Lower leg skin (tissue), 4 donors: ENCODE data around the gene GJA5. TPM values are rescaled to one million over a fixed set of nuclear protein-coding genes. Genes with fewer than 3 reads are reported as not detected.

ENCODE experiments used
- DNase-seq, 2 donors: peaks; one replicate each; pipeline ENCODE4 v3.0.0-alpha.2; 2019; ENCODE audit warnings: low spot score in 2 of 2
- H3K4me3 ChIP-seq: fragments of 200-600 bp; sonication (generic); 2 replicates; pipeline ENCODE4 v1.5.1; 2017; ENCODE audit warnings: mild to moderate bottlenecking, low read depth; ENCODE audit not compliant: poor library complexity, severe bottlenecking
- POLR2A ChIP-seq, 2 donors: fragments of 450-650 bp; IDR thresholded peaks; one replicate each; pipeline ENCODE4 v1.6.1; 2016 to 2017; ENCODE audit warnings: antibody characterized with exemption in 2 of 2, mild to moderate bottlenecking in 1 of 2, moderate library complexity in 1 of 2
- WGBS, 2 donors: methylation state at CpG; one replicate each; pipeline ENCODE4 v1.1.5; 2018; 5-methylcytosine and 5-hydroxymethylcytosine counted together
- intact Hi-C: fragments of 100-400 bp; cut with DNase I; formaldehyde crosslinking; loops from one replicate; pipeline ENCODE4 v1.15.0; 2023; ENCODE audit warnings: low total_unique reads
- total RNA-seq, 4 donors: library from RNA; depleted of rRNA; stranded (reverse); fragments of >200 nt; gene quantifications; one replicate each; pipeline ENCODE4 v1.1.0, GENCODE V29; 2016
- TF ChIP-seq, protein P1 (sequence below), 3 donors: fragments of 450-650 bp; IDR thresholded peaks; one replicate each; pipeline ENCODE4 v1.5.1; 2016; ENCODE audit warnings: antibody characterized with exemption in 3 of 3, mild to moderate bottlenecking in 3 of 3, moderate library complexity in 2 of 3

Gene GJA5
- total RNA-seq, 4 donors from 2014 or later: 2.0 to 6.6 (median 3.5) TPM

DNA sequence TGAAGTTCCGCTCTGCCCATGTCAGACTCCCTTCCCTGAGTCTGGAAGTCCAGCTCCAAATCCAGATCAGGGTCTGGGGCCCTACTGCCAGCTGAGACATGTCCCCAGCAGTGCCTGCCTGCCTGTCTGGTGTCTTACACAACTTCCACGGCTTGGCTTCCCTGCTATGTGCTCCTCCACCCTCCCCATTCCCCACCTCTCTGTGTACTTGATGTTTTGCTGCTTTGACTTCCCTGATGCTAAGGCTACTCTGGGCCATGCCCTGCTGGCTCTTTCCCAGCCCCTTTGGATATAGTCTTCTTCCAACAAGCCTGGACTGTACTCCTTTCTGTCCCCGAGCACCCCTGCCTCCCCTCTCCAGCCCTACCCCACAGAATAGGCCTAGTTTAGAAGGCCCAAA lies 7.3 kb downstream of the GJA5 start:
- H3K4me3 ChIP-seq: no peak overlapping the region
- TF ChIP-seq, protein P1, sequence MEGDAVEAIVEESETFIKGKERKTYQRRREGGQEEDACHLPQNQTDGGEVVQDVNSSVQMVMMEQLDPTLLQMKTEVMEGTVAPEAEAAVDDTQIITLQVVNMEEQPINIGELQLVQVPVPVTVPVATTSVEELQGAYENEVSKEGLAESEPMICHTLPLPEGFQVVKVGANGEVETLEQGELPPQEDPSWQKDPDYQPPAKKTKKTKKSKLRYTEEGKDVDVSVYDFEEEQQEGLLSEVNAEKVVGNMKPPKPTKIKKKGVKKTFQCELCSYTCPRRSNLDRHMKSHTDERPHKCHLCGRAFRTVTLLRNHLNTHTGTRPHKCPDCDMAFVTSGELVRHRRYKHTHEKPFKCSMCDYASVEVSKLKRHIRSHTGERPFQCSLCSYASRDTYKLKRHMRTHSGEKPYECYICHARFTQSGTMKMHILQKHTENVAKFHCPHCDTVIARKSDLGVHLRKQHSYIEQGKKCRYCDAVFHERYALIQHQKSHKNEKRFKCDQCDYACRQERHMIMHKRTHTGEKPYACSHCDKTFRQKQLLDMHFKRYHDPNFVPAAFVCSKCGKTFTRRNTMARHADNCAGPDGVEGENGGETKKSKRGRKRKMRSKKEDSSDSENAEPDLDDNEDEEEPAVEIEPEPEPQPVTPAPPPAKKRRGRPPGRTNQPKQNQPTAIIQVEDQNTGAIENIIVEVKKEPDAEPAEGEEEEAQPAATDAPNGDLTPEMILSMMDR (IDR thresholded peaks at IDR 0.05): no peak
- TF ChIP-seq POLR2A (IDR thresholded peaks at IDR 0.05): no peak
- 62 to 66% methylated on average over 3 of the region's 3 CpGs for WGBS, 2 donors
- DNase-seq: no peak
- intact Hi-C loops: no loop called here

- H3K4me3 ChIP-seq: no peak overlapping the region
- WGBS, 2 donors: 72 to 78% methylated on average over 7 of the region's 7 CpGs
- intact Hi-C loops: no loop called here
- no peak for TF ChIP-seq POLR2A (IDR thresholded peaks at IDR 0.05)
- TF ChIP-seq, protein P1 (IDR thresholded peaks at IDR 0.05): no peak
- no peak for DNase-seq
These were observed 7.9 kb downstream of the GJA5 start for GRCh38 chr1:147752511-147752910.

- WGBS, 2 donors: 77 to 82% methylated on average over 5 of the region's 5 CpGs
- no peak for DNase-seq
- intact Hi-C loops: no loop called here
- TF ChIP-seq, protein P1 (IDR thresholded peaks at IDR 0.05): no peak
- no peak for TF ChIP-seq POLR2A (IDR thresholded peaks at IDR 0.05)
- no peak overlapping the region for H3K4me3 ChIP-seq
These were observed 9.1 kb downstream of the GJA5 start for GRCh38 chr1:147751346-147751745.

- intact Hi-C loops: no loop called here
- no peak overlapping the region for H3K4me3 ChIP-seq
- 77 to 86% methylated on average over 7 of the region's 7 CpGs for WGBS, 2 donors
- DNase-seq: no peak
- no peak for TF ChIP-seq POLR2A (IDR thresholded peaks at IDR 0.05)
- TF ChIP-seq, protein P1 (IDR thresholded peaks at IDR 0.05): no peak
These were observed 9.7 kb downstream of the GJA5 start for GRCh38 chr1:147750618-147751217.

DNA sequence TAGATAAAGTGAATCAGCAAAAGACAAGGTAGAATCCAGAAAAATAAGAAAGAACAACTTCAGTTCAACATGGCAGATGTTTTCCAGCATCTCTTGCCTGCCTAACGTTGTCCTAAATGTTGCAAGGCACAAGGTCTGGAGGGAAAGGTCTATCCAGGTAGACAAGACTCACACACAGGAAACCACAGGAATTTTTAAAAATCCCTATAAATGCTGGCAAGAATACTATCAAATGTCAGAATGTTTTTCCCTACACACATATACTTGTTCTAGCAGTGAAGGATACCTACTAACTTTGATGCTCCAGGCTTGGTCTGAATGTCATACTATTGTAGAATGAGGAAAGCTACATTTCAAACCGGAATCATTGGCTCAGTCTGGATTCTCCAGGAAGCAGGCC lies 10.6 kb downstream of the GJA5 start:
- no peak for DNase-seq
- no peak overlapping the region for H3K4me3 ChIP-seq
- TF ChIP-seq, protein P1 (IDR thresholded peaks at IDR 0.05): no peak
- no peak for TF ChIP-seq POLR2A (IDR thresholded peaks at IDR 0.05)
- WGBS, 2 donors: 79 to 83% methylated on average over 2 of the region's 2 CpGs
- intact Hi-C loops: no loop called here
